Prostate gland (tissue), 2 donors: Measurements from ENCODE around the gene DGKB.

Source experiments
- CTCF ChIP-seq, 4 experiments: fragments of 200-600 bp in 2 of 4; fragments of 450-650 bp in 2 of 4; sonication (generic) in 2 of 4; IDR thresholded peaks; 1 replicate in 3 of 4; 2 replicates in 1 of 4; pipeline ENCODE4 v1.5.1; 2016 to 2019; ENCODE audit warnings: antibody characterized with exemption in 4 of 4, mild to moderate bottlenecking in 2 of 4, moderate library complexity in 2 of 4
- POLR2A ChIP-seq: fragments of 450-650 bp; IDR thresholded peaks from one replicate; pipeline ENCODE4 v1.6.1; 2016; ENCODE audit warnings: antibody characterized with exemption, mild to moderate bottlenecking

GRCh38 chr7:14292737-14293136 is 609.8 kb downstream of the DGKB start:
- TF ChIP-seq POLR2A (no peak), CTCF (IDR thresholded peaks at IDR 0.05) (no peak)
